ENCODE results near the gene KLK10.
A peak's percentile ranks its signal among the peaks of the same experiment; 100 is the strongest.

KLK10 gene

GRCh38 chr19:51019544-51019925 is at the start of gene KLK10:
Gene KLK10, minus strand, starts transcription at chr19:51019709. Its CDS starts 579 bp downstream, at chr19:51019130.
- peaks cover 49% of the 10 kb centered on the region for H3K27me3 ChIP-seq (ENCODE audit: insufficient read depth, low read length)

GRCh38 chr19:51066393-51067186 is 47.1 kb upstream of the KLK10 start:
- no peaks in the 10 kb centered on the region for H3K36me3 ChIP-seq (ENCODE audit: insufficient read depth, low read length)
- H3K4me3 ChIP-seq (ENCODE audit: low read depth, low read length): no peak overlapping the region
- H3K4me1 ChIP-seq (ENCODE audit: control insufficient read depth, insufficient read depth, low read length, unreplicated experiment): no peaks in the 10 kb centered on the region
- H3K27ac ChIP-seq (ENCODE audit: low read depth, low read length): no peak overlapping the region
- peaks cover 12% of the 10 kb centered on the region for H3K27me3 ChIP-seq (ENCODE audit: insufficient read depth, low read length)
- no peak overlapping the region for H2AFZ ChIP-seq (ENCODE audit: low read length, unreplicated experiment)
- H3K79me2 ChIP-seq (ENCODE audit: control insufficient read depth, insufficient read depth, low read length, unreplicated experiment): no peaks in the 10 kb centered on the region

More at GRCh38 chr19:51019544-51019925, at the start of gene KLK10:
- Histone ChIP-seq H3K27ac (ENCODE audit: low read depth, low read length) (no peak within 1 kb of the TSS), H3K4me3 (ENCODE audit: low read depth, low read length) (peak within 1 kb of the TSS; percentile 21; the same call in 1 of the 2 replicates), H3K36me3 (ENCODE audit: insufficient read depth, low read length) (no peaks in the 10 kb centered on the region), H2AFZ (ENCODE audit: low read length, unreplicated experiment) (no peak within 1 kb of the TSS), H3K4me1 (ENCODE audit: control insufficient read depth, insufficient read depth, low read length, unreplicated experiment) (peaks cover 2% of the 10 kb centered on the region), H3K79me2 (ENCODE audit: control insufficient read depth, insufficient read depth, low read length, unreplicated experiment) (no peaks in the 10 kb centered on the region)

GRCh38 chr19:51065221-51065960 is 45.9 kb upstream of the KLK10 start:
- Histone ChIP-seq H3K27me3 (ENCODE audit: insufficient read depth, low read length) (peaks cover 15% of the 10 kb centered on the region), H3K79me2 (ENCODE audit: control insufficient read depth, insufficient read depth, low read length, unreplicated experiment) (no peaks in the 10 kb centered on the region), H3K4me3 (ENCODE audit: low read depth, low read length) (no peak overlapping the region), H3K27ac (ENCODE audit: low read depth, low read length) (no peak overlapping the region), H3K4me1 (ENCODE audit: control insufficient read depth, insufficient read depth, low read length, unreplicated experiment) (no peaks in the 10 kb centered on the region), H3K36me3 (ENCODE audit: insufficient read depth, low read length) (no peaks in the 10 kb centered on the region), H2AFZ (ENCODE audit: low read length, unreplicated experiment) (no peak overlapping the region)

GRCh38 chr19:51064534-51065220 is 45.2 kb upstream of the KLK10 start, which contains the start of gene KLK13:
Gene KLK13, minus strand, starts transcription at chr19:51065092. Its CDS starts 25 bp downstream, at chr19:51065067.
- no peak within 1 kb of the TSS for H2AFZ ChIP-seq (ENCODE audit: low read length, unreplicated experiment)
- no peaks in the 10 kb centered on the region for H3K79me2 ChIP-seq (ENCODE audit: control insufficient read depth, insufficient read depth, low read length, unreplicated experiment)
- H3K4me3 ChIP-seq (ENCODE audit: low read depth, low read length): peak within 1 kb of the TSS; percentile 45; the same call in 1 of the 2 replicates
- no peak within 1 kb of the TSS for H3K27ac ChIP-seq (ENCODE audit: low read depth, low read length)
- peaks cover 15% of the 10 kb centered on the region for H3K27me3 ChIP-seq (ENCODE audit: insufficient read depth, low read length)
- no peaks in the 10 kb centered on the region for H3K36me3 ChIP-seq (ENCODE audit: insufficient read depth, low read length)
- H3K4me1 ChIP-seq (ENCODE audit: control insufficient read depth, insufficient read depth, low read length, unreplicated experiment): no peaks in the 10 kb centered on the region

GRCh38 chr19:51063664-51064063 is 44.2 kb upstream of the KLK10 start:
- no peak overlapping the region for H3K4me3 ChIP-seq (ENCODE audit: low read depth, low read length)
- H3K79me2 ChIP-seq (ENCODE audit: control insufficient read depth, insufficient read depth, low read length, unreplicated experiment): no peaks in the 10 kb centered on the region
- H3K4me1 ChIP-seq (ENCODE audit: control insufficient read depth, insufficient read depth, low read length, unreplicated experiment): no peaks in the 10 kb centered on the region
- no peak overlapping the region for H2AFZ ChIP-seq (ENCODE audit: low read length, unreplicated experiment)
- no peak overlapping the region for H3K27ac ChIP-seq (ENCODE audit: low read depth, low read length)
- peaks cover 17% of the 10 kb centered on the region for H3K27me3 ChIP-seq (ENCODE audit: insufficient read depth, low read length)
- H3K36me3 ChIP-seq (ENCODE audit: insufficient read depth, low read length): no peaks in the 10 kb centered on the region

GRCh38 chr19:51060973-51061372 is 41.5 kb upstream of the KLK10 start:
- H3K79me2 ChIP-seq (ENCODE audit: control insufficient read depth, insufficient read depth, low read length, unreplicated experiment): no peaks in the 10 kb centered on the region
- H3K4me1 ChIP-seq (ENCODE audit: control insufficient read depth, insufficient read depth, low read length, unreplicated experiment): no peaks in the 10 kb centered on the region
- H3K4me3 ChIP-seq (ENCODE audit: low read depth, low read length): no peak overlapping the region
- no peaks in the 10 kb centered on the region for H3K36me3 ChIP-seq (ENCODE audit: insufficient read depth, low read length)
- peaks cover 32% of the 10 kb centered on the region for H3K27me3 ChIP-seq (ENCODE audit: insufficient read depth, low read length)
- no peak overlapping the region for H3K27ac ChIP-seq (ENCODE audit: low read depth, low read length)
- H2AFZ ChIP-seq (ENCODE audit: low read length, unreplicated experiment): no peak overlapping the region

- Histone ChIP-seq H3K27ac (ENCODE audit: low read depth, low read length) (no peak overlapping the region), H3K79me2 (ENCODE audit: control insufficient read depth, insufficient read depth, low read length, unreplicated experiment) (no peaks in the 10 kb centered on the region), H3K36me3 (ENCODE audit: insufficient read depth, low read length) (no peaks in the 10 kb centered on the region), H2AFZ (ENCODE audit: low read length, unreplicated experiment) (no peak overlapping the region), H3K4me3 (ENCODE audit: low read depth, low read length) (no peak overlapping the region), H3K4me1 (ENCODE audit: control insufficient read depth, insufficient read depth, low read length, unreplicated experiment) (no peaks in the 10 kb centered on the region), H3K27me3 (ENCODE audit: insufficient read depth, low read length) (peaks cover 34% of the 10 kb centered on the region)
Observed at GRCh38 chr19:51060336-51060735, 40.8 kb upstream of the KLK10 start.

GRCh38 chr19:51059715-51060114 is 40.2 kb upstream of the KLK10 start:
- H3K4me3 ChIP-seq (ENCODE audit: low read depth, low read length): no peak overlapping the region
- no peaks in the 10 kb centered on the region for H3K36me3 ChIP-seq (ENCODE audit: insufficient read depth, low read length)
- H3K4me1 ChIP-seq (ENCODE audit: control insufficient read depth, insufficient read depth, low read length, unreplicated experiment): no peaks in the 10 kb centered on the region
- H3K79me2 ChIP-seq (ENCODE audit: control insufficient read depth, insufficient read depth, low read length, unreplicated experiment): no peaks in the 10 kb centered on the region
- peaks cover 31% of the 10 kb centered on the region for H3K27me3 ChIP-seq (ENCODE audit: insufficient read depth, low read length)
- H2AFZ ChIP-seq (ENCODE audit: low read length, unreplicated experiment): no peak overlapping the region
- no peak overlapping the region for H3K27ac ChIP-seq (ENCODE audit: low read depth, low read length)

- Histone ChIP-seq H3K4me3 (ENCODE audit: low read depth, low read length) (no peak overlapping the region), H3K36me3 (ENCODE audit: insufficient read depth, low read length) (no peaks in the 10 kb centered on the region), H3K27ac (ENCODE audit: low read depth, low read length) (no peak overlapping the region), H2AFZ (ENCODE audit: low read length, unreplicated experiment) (no peak overlapping the region), H3K27me3 (ENCODE audit: insufficient read depth, low read length) (peaks cover 36% of the 10 kb centered on the region), H3K79me2 (ENCODE audit: control insufficient read depth, insufficient read depth, low read length, unreplicated experiment) (no peaks in the 10 kb centered on the region), H3K4me1 (ENCODE audit: control insufficient read depth, insufficient read depth, low read length, unreplicated experiment) (no peaks in the 10 kb centered on the region)
Observed at GRCh38 chr19:51055866-51056265, 36.4 kb upstream of the KLK10 start.

GRCh38 chr19:51047031-51047335 is 27.5 kb upstream of the KLK10 start:
- Histone ChIP-seq H3K4me3 (ENCODE audit: low read depth, low read length) (no peak overlapping the region), H3K36me3 (ENCODE audit: insufficient read depth, low read length) (no peaks in the 10 kb centered on the region), H3K79me2 (ENCODE audit: control insufficient read depth, insufficient read depth, low read length, unreplicated experiment) (no peaks in the 10 kb centered on the region), H3K4me1 (ENCODE audit: control insufficient read depth, insufficient read depth, low read length, unreplicated experiment) (no peaks in the 10 kb centered on the region), H3K27ac (ENCODE audit: low read depth, low read length) (no peak overlapping the region), H3K27me3 (ENCODE audit: insufficient read depth, low read length) (peaks cover 16% of the 10 kb centered on the region), H2AFZ (ENCODE audit: low read length, unreplicated experiment) (no peak overlapping the region)

Measured in ACC112 (cell line).